Kidney (tissue), 14 donors: ENCODE measurements around the gene OAS3. TPM values are rescaled to one million over a fixed set of nuclear protein-coding genes. Genes with fewer than 3 reads are reported as not detected.

Experiments
- DNase-seq, 5 donors: peaks; one replicate each; pipeline ENCODE4 v3.0.0-alpha.2; 2013 to 2020
- FAIRE-seq: peaks from 2 replicates; lab custom pipeline; 2012; peaks lifted over from hg19 to GRCh38; lab: Jason Lieb, UNC
- H3K27ac ChIP-seq, 2 donors: one replicate each; pipeline ENCODE4 v1.7.0; 2013; ENCODE audit warnings: low read depth in 2 of 2, low read length in 2 of 2, inconsistent platforms in 1 of 2
- H3K27me3 ChIP-seq: one replicate; pipeline ENCODE4 v1.7.1; 2013; ENCODE audit warnings: low read length, inconsistent platforms; ENCODE audit not compliant: control insufficient read depth, insufficient read depth
- H3K36me3 ChIP-seq, 3 donors: one replicate each; pipeline versions ENCODE4 v1.7.0 to v1.7.1; 2013; ENCODE audit warnings: low read length in 3 of 3, control low read depth in 1 of 3, inconsistent platforms in 1 of 3; ENCODE audit not compliant: insufficient read depth in 3 of 3, control insufficient read depth in 2 of 3
- H3K4me1 ChIP-seq, 3 donors: one replicate each; pipeline versions ENCODE4 v1.7.0 to v1.7.1; 2013; ENCODE audit warnings: low read length in 3 of 3, inconsistent platforms in 1 of 3, low read depth in 1 of 3; ENCODE audit not compliant: control insufficient read depth in 2 of 3, insufficient read depth in 2 of 3
- H3K4me3 ChIP-seq, 3 donors: one replicate each; pipeline versions ENCODE4 v1.7.0 to v1.8.1; 2013; ENCODE audit warnings: low read length in 3 of 3, control low read depth in 1 of 3, inconsistent platforms in 1 of 3
- H3K9ac ChIP-seq, 3 donors: one replicate each; pipeline versions ENCODE4 v1.7.0 to v1.7.1; 2013; ENCODE audit warnings: low read length in 3 of 3, control low read depth in 1 of 3, inconsistent platforms in 1 of 3
- H3K9me3 ChIP-seq, 3 donors: one replicate each; pipeline versions ENCODE4 v1.7.0 to v1.7.1; 2013; ENCODE audit warnings: low read length in 3 of 3, control low read depth in 1 of 3, inconsistent platforms in 1 of 3; ENCODE audit not compliant: control insufficient read depth in 2 of 3, insufficient read depth in 1 of 3
- CTCF ChIP-seq: IDR thresholded peaks from 3 replicates; pipeline ENCODE4 v1.5.1; 2012; ENCODE audit warnings: mild to moderate bottlenecking, moderate library complexity, borderline replicate concordance; ENCODE audit not compliant: insufficient read depth; ENCODE audit errors: extremely low read depth
- intact Hi-C: fragments of 100-400 bp; cut with DNase I; formaldehyde crosslinking; loops from one replicate; pipeline ENCODE4 v1.11.1; 2022
- polyA plus RNA-seq: library from polyadenylated mRNA; stranded (reverse); fragments of 350-450 nt; fragmentation: Illumina TruSeq; extraction: RNeasy Lipid Tissue Mini Kit (QIAGEN cat#74804); gene quantifications from one replicate; pipeline ENCODE4 v1.2.3, GENCODE V29; 2014; ENCODE audit warnings: low read depth, low replicate concordance; ENCODE audit not compliant: insufficient read depth
- total RNA-seq: library from RNA; stranded (reverse); fragmentation: NEBNext Ultra II Directional; extraction: Animal tissue kit (Norgen Biotek cat#: 25700); gene quantifications from one replicate; pipeline ENCODE4 v1.2.1, GENCODE V29; 2021
- donor health status: control.
- donor health status: control.
- donor health status: control.
- donor health status: control.
- donor health status: control.
- donor health status: DM: yes; HTN: yes; CAD: no.
- donor health status: Normal renal cell carcinoma (clear cell type).

Gene OAS3
- total and polyA plus RNA-seq, 2 donors from 2014 or later: 2.5 to 15.6 TPM

GRCh38 chr12:112961074-112961473 lies 22.8 kb downstream of the OAS3 start:
- no peak overlapping the region for H3K27ac ChIP-seq
- DNase-seq (peak in 1 of 5 donors; percentile 11), FAIRE-seq (no peak)
- no peak overlapping the region for H3K4me3 ChIP-seq
- peaks cover 0 to 4% (median 0%) of the 10 kb centered on the region in 3 donors for H3K9me3 ChIP-seq
- H3K4me1 ChIP-seq: no peaks in the 10 kb centered on the region
- intact Hi-C loops: no loop called here
- H3K36me3 ChIP-seq: peaks cover 0 to 4% (median 0%) of the 10 kb centered on the region in 3 donors
- no peak for TF ChIP-seq CTCF
- no peaks in the 10 kb centered on the region for H3K27me3 ChIP-seq
- H3K9ac ChIP-seq: no peak overlapping the region

GRCh38 chr12:112961536-112961935 lies 23.3 kb downstream of the OAS3 start:
- DNase-seq (no peak), FAIRE-seq (no peak)
- peaks cover 0 to 4% (median 0%) of the 10 kb centered on the region in 3 donors for H3K36me3 ChIP-seq
- peaks cover 0 to 4% (median 0%) of the 10 kb centered on the region in 3 donors for H3K9me3 ChIP-seq
- no peak overlapping the region for H3K27ac ChIP-seq
- intact Hi-C loops: no loop called here
- no peak overlapping the region for H3K4me3 ChIP-seq
- no peak overlapping the region for H3K9ac ChIP-seq
- TF ChIP-seq CTCF: no peak
- H3K4me1 ChIP-seq: no peaks in the 10 kb centered on the region
- H3K27me3 ChIP-seq: no peaks in the 10 kb centered on the region

GRCh38 chr12:112962561-112962960 lies 24.3 kb downstream of the OAS3 start:
- intact Hi-C loops: no loop called here
- Histone ChIP-seq H3K4me1 (no peaks in the 10 kb centered on the region), H3K4me3 (no peak overlapping the region), H3K36me3 (peaks cover 0 to 4% (median 0%) of the 10 kb centered on the region in 3 donors), H3K9me3 (peaks cover 0 to 4% (median 0%) of the 10 kb centered on the region in 3 donors), H3K9ac (no peak overlapping the region), H3K27ac (no peak overlapping the region), H3K27me3 (no peaks in the 10 kb centered on the region)
- no peak for TF ChIP-seq CTCF
- peak in 1 of 5 donors; percentile 4 for DNase-seq
- no peak for FAIRE-seq
